ENCODE data around the gene MGAT3.

DNA sequence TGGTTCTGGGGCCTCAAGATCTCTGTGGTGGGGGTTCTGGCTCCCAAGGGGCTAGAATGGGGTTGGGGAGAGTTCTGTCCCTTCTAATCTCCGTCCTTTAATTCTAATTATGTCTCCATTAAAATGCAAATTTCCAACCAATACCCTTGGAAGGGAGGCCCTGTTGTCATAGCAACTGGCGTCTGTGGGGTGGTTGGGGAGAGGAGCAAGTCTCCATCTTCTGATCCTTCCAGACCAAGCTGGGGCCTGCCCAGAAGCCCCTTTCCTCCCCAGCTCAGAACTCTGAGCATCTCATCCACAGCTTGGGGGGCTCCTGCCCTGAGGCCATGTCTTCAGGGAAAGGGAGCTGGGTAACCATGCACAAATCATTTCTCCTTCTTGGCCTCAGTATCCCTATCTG lies 81.2 kb downstream of the MGAT3 start:
- TF ChIP-seq, protein P1, sequence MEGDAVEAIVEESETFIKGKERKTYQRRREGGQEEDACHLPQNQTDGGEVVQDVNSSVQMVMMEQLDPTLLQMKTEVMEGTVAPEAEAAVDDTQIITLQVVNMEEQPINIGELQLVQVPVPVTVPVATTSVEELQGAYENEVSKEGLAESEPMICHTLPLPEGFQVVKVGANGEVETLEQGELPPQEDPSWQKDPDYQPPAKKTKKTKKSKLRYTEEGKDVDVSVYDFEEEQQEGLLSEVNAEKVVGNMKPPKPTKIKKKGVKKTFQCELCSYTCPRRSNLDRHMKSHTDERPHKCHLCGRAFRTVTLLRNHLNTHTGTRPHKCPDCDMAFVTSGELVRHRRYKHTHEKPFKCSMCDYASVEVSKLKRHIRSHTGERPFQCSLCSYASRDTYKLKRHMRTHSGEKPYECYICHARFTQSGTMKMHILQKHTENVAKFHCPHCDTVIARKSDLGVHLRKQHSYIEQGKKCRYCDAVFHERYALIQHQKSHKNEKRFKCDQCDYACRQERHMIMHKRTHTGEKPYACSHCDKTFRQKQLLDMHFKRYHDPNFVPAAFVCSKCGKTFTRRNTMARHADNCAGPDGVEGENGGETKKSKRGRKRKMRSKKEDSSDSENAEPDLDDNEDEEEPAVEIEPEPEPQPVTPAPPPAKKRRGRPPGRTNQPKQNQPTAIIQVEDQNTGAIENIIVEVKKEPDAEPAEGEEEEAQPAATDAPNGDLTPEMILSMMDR (IDR thresholded peaks at IDR 0.05; ENCODE audit: poor library complexity): no peak
- TF ChIP-seq EZH2 (IDR thresholded peaks at IDR 0.05; ENCODE audit: borderline replicate concordance): no peak
- TF ChIP-seq EZH2phosphoT487 (IDR thresholded peaks at IDR 0.05; ENCODE audit: low read depth, severe bottlenecking, unreplicated experiment): no peak
